Limb (tissue), 2 donors: ENCODE data around the gene IL17RB.
A peak's percentile ranks its signal among the peaks of the same experiment; 100 is the strongest.

Experiments
- DNase-seq, 2 donors: peaks; one replicate each; pipeline ENCODE4 v3.0.0-alpha.2; 2016; ENCODE audit errors: extremely low spot score in 2 of 2

Gene IL17RB

GRCh38 chr3:53811143-53811927 lies 35.0 kb upstream of the IL17RB start:
- DNase-seq, result peak in 1 of 2 donors; percentile 19

DNA sequence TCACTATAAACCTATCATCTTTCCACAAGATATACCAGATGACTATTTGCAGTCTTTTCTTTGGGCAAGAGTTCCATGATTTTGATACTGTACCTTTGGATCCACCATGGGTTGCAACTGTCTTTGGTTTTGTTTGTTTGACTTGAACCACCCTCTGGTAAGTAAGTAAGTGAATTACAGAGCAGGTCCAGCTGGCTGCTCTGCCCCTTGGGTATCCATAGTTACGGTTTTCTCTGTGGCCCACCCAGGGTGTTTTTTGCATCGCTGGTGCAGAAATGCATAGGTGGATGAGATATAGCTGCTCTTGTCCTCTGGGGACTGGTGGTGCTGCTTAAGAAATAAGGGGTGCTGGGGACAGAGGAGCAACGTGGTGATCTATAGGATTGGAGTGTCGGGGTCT lies 33.9 kb upstream of the IL17RB start:
- peak in 1 of 2 donors; percentile 19 for DNase-seq

DNA sequence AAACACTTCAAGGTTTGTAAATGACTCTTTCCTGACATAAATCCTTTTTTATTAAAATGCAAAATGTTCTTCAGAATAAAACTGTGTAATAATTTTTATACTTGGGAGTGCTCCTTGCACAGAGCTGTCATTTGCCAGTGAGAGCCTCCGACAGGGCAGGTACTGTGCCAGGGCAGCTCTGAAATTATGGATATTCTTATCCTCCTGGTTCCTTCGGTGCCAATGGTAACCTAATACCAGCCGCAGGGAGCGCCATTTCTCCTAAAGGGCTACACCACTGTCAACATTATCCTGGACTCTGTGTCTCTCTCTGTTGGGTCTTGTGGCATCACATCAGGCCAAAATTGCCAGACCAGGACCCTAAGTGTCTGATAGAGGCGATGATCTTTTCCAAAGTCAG lies 33.1 kb upstream of the IL17RB start:
- DNase-seq, result peak in 1 of 2 donors; percentile 10

- DNase-seq, result peak in 1 of 2 donors; percentile 6
These were observed 32.5 kb upstream of the IL17RB start for GRCh38 chr3:53813876-53814275.

GRCh38 chr3:53815067-53815466 lies 31.3 kb upstream of the IL17RB start:
- DNase-seq, result no peak

- peak in 1 of 2 donors; percentile 12 for DNase-seq
These were observed 30.7 kb upstream of the IL17RB start for GRCh38 chr3:53815651-53816050.

DNA sequence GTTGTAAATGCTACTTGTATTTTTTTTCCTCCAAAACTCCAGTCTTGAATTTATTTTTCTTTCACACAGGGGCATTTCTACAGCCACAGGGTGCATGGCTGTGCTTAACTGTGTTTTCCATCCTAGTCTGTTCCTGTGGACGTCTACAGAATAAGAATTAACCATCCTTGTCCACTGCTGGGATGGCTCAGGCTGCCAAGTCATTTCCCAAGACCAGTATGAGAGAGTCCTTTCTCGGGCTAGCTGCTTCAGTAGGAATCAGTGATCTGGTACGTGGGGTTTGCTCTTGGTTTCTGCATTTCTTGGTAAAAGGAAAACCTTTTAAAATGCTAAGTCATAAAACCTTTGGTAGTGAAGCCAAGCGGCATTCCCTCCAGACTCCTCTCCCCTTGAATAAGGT lies 29.9 kb upstream of the IL17RB start:
- peak in 1 of 2 donors; percentile 29 for DNase-seq

DNA sequence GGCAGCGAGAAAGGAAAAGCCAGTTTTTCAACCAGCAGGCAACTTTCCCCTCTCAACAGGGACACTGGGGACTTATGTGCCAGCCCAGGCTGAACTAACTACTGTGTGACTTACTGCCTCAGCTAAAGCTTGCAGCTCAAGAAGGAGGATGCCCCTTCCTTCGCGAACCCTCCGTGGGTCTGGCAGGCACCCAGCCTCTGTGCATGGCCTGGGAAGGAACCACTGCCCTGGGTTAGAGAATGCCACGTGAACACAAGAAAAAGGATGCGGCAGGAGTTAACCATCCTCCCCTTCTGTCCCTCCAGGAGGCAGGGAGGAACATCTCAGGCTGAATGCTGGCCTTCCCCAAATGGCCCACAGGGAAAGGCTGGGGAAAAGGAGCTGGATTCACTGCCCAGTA lies 29.2 kb upstream of the IL17RB start:
- DNase-seq, result peak in 1 of 2 donors; percentile 16

- peak in 1 of 2 donors; percentile 11 for DNase-seq
These were observed 28.6 kb upstream of the IL17RB start for GRCh38 chr3:53817809-53818208.

- DNase-seq, result peak in 1 of 2 donors; percentile 9
These were observed 27.9 kb upstream of the IL17RB start for GRCh38 chr3:53818221-53819162.

DNA sequence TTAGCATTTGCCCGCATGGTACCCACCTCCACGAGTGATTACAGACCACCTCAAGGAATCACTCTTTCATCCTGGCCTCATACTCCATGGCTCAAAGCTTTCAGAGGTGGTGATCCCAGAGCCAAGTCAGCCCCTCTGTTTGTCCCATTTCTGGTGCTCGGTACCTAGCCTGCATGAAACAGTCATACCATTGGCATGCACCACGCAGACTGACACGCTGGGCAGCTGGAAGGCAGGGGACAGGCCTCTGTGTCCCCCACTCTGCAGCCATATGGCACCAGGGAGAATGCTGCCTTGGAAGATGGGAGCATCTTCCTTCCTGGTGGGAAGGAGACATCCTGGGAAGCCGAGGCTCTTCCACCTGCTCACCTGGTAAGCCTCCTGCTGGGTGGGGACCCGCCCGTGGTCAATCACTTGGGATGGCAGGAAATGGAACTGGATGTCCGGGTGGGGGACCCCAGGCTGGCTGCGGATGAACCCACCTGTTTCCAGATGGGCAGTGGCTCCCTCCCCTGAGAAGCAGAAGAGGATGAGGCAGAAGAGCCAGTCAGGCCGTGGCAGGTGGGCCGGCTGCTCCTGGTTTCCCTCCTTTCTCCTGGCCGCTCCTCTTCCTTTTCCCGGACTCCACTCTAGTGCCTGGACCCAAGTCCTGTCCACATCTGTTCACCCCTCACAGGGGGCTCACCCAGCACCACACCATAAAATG lies 27.1 kb upstream of the IL17RB start:
- DNase-seq, result peak in 1 of 2 donors; percentile 21

GRCh38 chr3:53820084-53820483 lies 26.3 kb upstream of the IL17RB start:
- peak in 1 of 2 donors; percentile 21 for DNase-seq

GRCh38 chr3:53820756-53821580 lies 25.4 kb upstream of the IL17RB start:
- DNase-seq, result peak in 1 of 2 donors; percentile 39

DNA sequence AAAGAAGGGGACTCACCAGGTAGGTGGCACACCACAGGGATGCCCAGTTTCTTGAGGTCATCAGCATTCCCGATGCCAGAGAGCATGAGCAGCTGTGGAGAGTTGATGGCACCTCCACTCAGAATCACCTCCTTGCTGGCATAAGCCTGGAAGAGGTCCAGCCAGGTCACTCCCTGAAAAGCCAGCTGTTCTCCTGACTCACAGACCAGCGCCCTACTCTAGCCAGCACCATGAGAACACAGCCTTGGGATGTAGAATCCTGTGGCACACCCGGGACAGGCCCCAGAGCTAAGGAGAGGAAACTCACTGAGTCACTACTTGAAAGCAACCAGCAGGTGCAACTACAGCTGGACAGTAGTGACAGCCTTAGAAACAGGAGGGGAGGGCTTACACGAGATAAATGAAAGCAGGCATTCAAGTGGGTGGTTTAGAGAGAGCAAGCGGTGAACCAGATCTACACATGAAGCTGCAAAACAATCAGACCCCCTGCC lies 24.7 kb upstream of the IL17RB start:
- DNase-seq, result peak in 1 of 2 donors; percentile 24

DNA sequence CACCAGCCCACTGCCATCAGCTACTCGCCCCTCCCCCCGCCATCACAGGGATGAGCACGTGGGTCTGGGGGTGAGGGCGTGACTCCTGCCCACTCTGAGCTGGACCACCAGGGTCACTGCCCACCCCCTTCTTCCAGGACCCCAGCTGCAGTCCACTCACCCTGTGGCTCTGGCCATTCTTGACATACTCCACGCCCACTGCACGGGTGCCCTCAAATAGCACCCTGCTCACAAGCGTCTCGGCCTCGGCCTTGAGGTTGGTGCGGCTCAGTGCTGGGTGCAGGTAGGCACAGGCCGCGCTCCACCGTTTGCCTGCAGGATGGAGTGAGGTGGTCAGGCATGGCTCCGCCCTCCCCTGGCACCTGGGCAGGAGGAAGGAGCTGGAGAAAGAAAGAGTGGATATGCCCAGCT lies 24.0 kb upstream of the IL17RB start:
- peak in 1 of 2 donors; percentile 22 for DNase-seq

DNA sequence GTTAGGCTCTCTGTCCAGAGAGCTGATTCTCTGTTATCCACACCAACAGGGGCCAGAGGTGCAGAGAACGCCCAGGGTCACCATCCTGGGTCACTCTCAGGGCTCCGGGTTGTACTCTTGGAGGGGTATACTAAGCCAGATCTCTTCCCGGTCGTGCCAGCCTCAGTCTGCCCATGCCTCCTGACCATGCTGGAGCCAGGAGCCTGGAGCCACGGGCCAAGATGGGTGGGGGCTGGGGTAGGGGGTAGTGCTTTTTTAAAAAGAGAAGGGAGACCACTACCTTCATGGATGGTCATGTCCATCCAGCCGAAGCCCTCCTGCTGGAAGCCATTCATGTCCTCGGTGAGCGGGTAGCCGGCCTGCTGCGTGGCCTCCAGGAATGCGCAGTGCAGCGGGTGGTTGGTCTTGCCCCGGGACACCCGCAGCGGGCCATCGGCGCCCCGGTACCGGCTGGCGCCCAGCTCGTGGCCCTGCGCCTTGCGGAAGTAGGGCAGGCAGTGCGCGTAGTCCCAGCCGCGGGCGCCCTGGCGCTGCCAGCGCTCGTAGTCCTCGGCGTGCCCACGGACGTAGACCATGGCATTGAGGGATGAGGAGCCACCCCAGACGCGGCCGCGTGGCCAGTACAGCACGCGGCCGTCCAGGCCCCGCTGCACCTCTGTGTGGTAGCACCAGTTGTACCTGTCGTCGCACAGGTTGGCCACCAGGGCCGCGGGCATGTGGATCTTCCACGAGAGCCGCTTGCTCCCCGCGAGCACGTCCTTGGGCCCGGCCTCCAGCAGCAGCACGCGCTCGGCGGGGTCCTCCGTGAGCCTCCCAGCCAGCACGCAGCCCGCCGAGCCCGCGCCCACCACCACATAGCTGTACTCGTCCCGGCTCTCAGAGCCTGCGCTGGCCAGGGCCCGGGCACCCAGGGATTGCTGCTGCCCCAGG lies 23.1 kb upstream of the IL17RB start:
- DNase-seq, result peak in 1 of 2 donors; percentile 23

DNA sequence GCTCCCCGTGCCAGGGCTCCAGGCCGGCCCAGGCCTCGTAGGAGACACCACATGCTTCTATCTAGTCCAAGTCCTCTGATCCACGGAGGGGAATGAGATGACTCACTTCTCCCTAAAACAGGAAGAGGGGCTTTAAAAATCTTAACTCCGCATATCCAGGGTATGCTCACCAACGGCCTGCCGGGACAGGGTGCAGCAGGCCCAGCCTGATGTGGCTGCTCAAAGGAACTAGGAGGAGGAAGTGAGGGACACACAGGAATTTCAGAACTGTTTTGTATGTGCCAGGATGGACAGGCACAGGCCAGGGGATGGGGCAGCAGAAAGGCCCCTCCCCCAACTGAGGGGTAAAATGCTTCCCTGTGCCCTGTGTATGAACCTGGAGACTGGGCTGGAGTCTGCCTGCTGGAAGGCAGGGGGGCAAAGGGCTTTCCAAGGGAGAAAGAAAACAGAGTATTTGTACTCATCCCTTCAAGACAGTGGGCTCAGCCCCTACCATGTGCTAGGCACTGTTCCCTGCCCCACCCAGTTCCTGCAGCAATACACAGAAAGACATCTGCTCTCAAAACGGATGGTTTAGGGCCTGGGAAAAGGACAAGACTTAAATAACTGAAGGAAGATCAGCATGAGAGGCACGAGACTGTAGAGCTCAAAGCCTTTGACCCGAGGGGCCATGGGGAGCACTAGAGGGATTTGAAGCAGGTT lies 22.3 kb upstream of the IL17RB start:
- DNase-seq, result peak in 1 of 2 donors; percentile 5

- no peak for DNase-seq
These were observed 21.6 kb upstream of the IL17RB start for GRCh38 chr3:53824795-53825194.

GRCh38 chr3:53826048-53826447 lies 20.3 kb upstream of the IL17RB start:
- DNase-seq, result no peak
